Urinary bladder (tissue), 4 donors: ENCODE results near the gene CAB39L. TPM values are rescaled to one million over a fixed set of nuclear protein-coding genes. Genes with fewer than 3 reads are reported as not detected.

Experiments used
- DNase-seq: peaks from one replicate; pipeline ENCODE4 v3.0.0-alpha.2; 2015; ENCODE audit errors: extremely low spot score
- H3K27ac ChIP-seq: one replicate; pipeline ENCODE4 v1.5.1; 2013; ENCODE audit warnings: low read depth, mild to moderate bottlenecking, moderate library complexity
- H3K36me3 ChIP-seq: one replicate; pipeline ENCODE4 v1.6.1; 2013; ENCODE audit warnings: mild to moderate bottlenecking, moderate library complexity; ENCODE audit not compliant: insufficient read depth
- H3K4me1 ChIP-seq: one replicate; pipeline ENCODE4 v1.6.1; 2013; ENCODE audit warnings: mild to moderate bottlenecking, moderate library complexity; ENCODE audit not compliant: insufficient read depth
- H3K4me3 ChIP-seq: one replicate; pipeline ENCODE4 v1.5.1; 2013; ENCODE audit warnings: low read depth, low read length
- WGBS: extraction: QIAGEN DNeasy Blood & Tissue Kit; methylation state at CpG from one replicate; pipeline ENCODE4 v1.1.7; 2013; 5-methylcytosine and 5-hydroxymethylcytosine counted together
- polyA plus RNA-seq: library from polyadenylated mRNA; stranded (reverse); fragments of 200-250 nt; gene quantifications from one replicate; pipeline ENCODE4 v1.2.3, GENCODE V29; 2013
- total RNA-seq: library from RNA; depleted of rRNA; stranded (reverse); fragments of >200 nt; gene quantifications from one replicate; pipeline ENCODE4 v1.2.3, GENCODE V29; 2014
- donor health status: healthy with polysubstance abuse.
- donor health status: healthy.

Gene CAB39L
- total and polyA plus RNA-seq, 2 donors = 38.7 to 39.3 TPM

DNA sequence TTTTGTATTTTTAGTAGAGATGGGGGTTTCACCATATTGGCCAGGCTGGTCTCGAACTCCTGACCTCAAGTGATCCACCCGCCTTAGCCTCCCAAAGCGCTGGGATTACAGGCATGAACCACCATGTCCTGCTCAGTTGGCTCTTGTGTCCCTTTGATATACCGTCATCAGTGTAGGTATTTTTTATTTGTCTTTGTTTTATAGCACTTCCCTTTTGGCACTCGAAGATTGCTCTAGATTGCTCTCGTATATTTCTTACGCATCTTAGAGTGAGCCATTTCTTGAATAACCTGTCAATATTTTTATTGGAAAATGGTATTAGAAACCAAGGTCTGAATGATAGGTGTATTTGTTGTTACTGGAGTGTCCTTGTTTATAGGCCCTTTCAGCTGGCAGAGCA is 9.6 kb upstream of the CAB39L start:
- Histone ChIP-seq H3K4me3 (no peak overlapping the region), H3K36me3 (no peaks in the 10 kb centered on the region), H3K27ac (no peak overlapping the region), H3K4me1 (no peaks in the 10 kb centered on the region)
- DNase-seq = no peak
- 97% methylated on average over 7 of the region's 7 CpGs for WGBS

DNA sequence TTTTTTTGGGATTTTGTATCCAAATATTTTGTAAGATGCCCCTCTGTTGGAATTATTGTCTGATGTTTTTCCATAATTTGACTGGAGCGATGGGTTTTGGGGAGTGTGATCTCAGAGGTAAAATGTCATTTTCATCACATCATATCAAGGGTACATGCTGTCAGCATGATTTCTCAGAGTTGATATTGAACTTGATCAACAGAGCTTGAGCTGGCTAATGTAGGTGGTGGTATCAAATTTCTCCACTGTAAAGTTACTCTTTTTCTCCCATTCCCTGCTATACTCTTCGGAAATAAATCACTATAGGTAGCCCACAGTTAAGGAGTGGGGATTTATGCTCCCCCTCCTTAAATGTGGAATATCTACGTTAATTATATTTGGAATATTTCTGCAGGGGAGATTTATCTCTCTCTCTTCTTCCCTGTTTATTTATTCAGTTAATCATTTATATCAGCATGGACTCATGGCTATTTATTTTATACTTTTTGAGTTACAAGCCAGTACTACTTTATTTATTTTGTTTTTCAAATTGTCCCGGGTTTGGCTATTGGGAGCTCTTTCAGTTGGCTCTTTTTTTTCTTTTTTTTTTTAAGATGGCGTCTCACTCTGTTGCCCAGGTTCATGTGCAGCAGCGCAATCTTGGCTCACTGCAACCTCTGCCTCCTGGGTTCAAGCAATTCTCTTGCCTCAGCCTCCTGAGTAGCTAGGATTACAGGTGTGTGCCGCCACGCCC is 9.0 kb upstream of the CAB39L start:
- Histone ChIP-seq H3K4me1 (no peaks in the 10 kb centered on the region), H3K36me3 (no peaks in the 10 kb centered on the region)
- 88% methylated on average over 8 of the region's 8 CpGs for WGBS

DNA sequence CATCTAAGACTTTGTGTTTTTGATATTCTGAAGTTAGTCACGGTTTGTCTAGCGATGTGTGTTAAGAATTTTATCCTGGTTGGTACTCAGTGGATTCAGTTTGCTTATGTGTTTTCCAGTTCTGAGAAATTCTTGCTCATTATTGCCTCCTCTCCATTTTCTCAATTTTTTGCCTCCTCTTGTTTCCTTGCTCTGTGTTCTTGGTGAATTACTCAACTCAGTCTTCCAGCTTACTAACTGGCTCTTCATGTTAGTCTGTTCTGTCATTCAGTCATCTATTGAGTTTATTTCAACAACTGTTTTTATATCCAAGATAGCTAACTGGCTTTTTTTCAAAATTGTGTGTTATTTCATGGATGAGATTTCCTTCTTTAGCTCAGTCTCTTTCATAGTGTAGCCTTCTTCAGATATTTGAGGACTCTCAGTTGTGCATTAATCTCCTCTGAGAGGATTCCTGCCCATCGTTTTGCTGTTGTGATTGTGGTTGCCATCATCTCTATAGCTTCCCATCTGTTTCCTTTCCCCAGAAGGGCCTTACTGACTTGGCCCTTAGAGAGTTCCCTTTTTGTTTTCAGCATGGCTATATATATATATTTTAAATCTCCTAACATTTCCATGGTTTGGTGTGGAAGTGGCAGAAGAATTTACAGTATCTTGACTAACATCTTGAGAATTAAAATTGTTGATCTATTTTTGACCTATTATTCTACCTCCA is 6.4 kb upstream of the CAB39L start:
- Histone ChIP-seq H3K4me1 (no peaks in the 10 kb centered on the region), H3K36me3 (no peaks in the 10 kb centered on the region), H3K4me3 (no peak overlapping the region), H3K27ac (no peak overlapping the region)
- 87% methylated on average over 3 of the region's 3 CpGs for WGBS
- DNase-seq = no peak

More for the DNA sequence above, 9.0 kb upstream of the CAB39L start:
- no peak for DNase-seq
- Histone ChIP-seq H3K4me3 (no peak overlapping the region), H3K27ac (no peak overlapping the region)

DNA sequence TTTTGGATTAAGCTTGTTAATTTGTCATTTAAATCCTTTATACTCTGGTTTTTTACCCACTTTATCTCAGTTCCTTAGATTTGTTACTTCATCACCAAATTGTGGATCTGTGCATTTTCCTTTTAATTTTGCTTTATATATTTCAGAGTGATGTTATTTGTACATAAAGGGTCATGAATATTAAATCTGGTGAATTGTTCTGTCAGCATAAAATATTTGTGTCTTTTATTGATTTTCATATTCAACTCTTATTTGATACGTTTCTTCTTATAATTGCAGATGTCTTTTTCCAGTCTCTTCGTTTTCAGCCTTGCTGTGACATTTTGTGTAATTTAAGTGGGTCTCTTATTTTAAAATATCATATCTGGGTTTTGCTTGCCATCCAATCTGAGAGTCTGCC is 4.9 kb upstream of the CAB39L start:
- DNase-seq = no peak
- H3K4me1 ChIP-seq = no peaks in the 10 kb centered on the region
- H3K27ac ChIP-seq = no peak overlapping the region
- H3K4me3 ChIP-seq = no peak overlapping the region
- WGBS = 96% methylated on average over 2 of the region's 2 CpGs
- H3K36me3 ChIP-seq = no peaks in the 10 kb centered on the region

DNA sequence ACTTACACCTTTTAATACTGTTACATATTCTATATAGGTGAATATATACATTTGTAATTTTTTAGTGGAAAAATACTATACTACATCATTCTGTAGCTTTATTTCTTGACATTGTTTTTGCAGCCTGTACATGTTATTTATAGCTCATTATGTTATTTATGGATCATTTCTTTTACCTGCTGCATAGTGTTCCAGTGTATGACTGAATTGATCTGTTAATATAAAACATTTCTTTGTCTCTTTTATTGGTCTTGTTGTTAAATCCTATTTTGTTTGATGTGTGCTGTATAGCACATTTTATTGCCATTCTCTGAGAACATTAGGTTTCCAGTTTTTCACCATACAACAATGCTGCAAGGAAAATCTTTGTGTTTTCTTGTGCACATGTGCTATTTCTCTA is 2.6 kb upstream of the CAB39L start:
- no peak for DNase-seq

DNA sequence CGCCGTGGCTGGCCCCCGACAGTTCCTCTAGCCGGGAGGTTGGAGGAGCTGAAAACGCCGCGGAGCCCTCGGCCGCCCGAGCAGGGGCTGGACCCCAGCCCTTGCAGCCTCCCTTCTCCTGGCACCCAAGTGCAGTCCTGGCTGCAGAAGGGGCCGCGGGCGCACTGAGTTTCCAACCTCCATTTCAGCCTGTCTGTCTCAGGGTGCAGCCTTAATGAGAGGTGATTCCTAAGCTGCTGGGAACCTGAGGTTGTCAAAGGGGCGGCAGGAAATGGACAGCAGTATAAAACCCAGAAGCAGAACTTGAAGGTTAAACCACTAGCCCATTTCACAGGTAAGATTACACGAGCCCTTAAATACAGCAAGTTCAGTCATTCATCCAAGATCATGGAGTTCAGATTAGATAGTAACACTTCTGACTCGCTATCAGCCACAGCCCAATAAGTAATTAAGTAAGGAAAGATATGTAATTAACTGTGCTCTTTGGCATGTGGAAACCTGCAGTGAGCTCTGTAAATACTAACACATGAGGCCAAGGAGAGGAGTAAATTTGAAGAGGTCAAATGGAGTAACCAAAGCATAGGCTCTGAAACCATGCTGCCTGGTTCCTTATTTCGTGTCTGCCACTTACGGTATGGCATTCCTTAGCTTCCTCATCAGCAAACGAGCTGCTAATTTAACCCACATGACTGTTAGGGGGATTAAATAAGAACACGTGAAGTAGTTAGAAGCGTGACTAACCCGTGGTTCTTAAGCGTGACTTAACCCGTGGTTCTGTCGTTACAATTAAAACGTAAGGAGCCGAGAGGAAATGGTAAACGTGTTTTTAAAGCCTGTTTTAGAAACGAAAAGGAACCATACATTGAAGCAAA is 896 bp upstream of the CAB39L start:
- Histone ChIP-seq H3K4me3 (peak overlapping the region; percentile 67), H3K36me3 (no peaks in the 10 kb centered on the region), H3K4me1 (no peaks in the 10 kb centered on the region), H3K27ac (peak overlapping the region; percentile 90)
- DNase-seq = no peak
- 1% methylated on average over 29 of the region's 29 CpGs for WGBS

More for the DNA sequence above, 2.6 kb upstream of the CAB39L start:
- no peaks in the 10 kb centered on the region for H3K36me3 ChIP-seq
- no peaks in the 10 kb centered on the region for H3K4me1 ChIP-seq
- H3K4me3 ChIP-seq = no peak overlapping the region
- H3K27ac ChIP-seq = no peak overlapping the region

DNA sequence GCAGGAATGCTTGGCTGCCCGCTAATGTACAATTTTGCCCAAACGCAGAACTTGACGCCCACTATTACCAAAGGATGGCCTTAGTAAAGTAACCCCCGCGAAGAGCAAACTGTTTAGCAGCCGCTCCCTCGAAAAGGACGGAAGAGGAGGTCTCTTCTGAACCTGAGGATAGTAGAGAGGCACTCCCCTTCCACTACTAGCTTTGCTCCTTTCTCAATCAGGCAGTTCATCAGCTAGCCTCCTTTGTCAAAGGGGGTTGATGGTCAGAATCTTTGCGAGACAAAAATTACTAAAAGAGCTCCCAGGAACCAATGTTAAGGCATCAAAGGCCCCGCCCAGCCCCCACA is 534 bp downstream of the CAB39L start:
- DNase-seq = no peak
- no peaks in the 10 kb centered on the region for H3K36me3 ChIP-seq
- H3K4me1 ChIP-seq = no peaks in the 10 kb centered on the region
- WGBS = 2% methylated on average over 10 of the region's 10 CpGs
- peak overlapping the region; percentile 67 for H3K4me3 ChIP-seq
- H3K27ac ChIP-seq = peak overlapping the region; percentile 98

DNA sequence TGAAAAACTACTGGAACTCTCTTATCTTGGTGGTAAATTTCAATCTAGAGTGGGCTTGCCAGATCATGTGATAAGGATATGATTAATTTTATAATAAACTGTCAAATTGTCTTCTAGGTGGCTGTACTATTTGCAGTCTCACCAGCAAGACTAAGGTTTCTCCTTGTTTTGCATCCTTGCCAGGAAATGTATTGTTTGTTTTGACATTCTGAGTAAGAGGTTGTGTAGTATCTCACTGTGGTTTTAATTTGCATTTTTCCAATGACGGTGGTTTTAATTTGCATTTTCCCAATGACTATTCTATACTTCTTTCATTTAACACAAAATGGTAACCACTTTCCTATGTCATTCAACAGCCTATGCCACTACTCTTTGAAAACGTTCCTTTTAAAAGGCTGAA is 2.0 kb downstream of the CAB39L start:
- H3K36me3 ChIP-seq = no peaks in the 10 kb centered on the region
- WGBS = 73% methylated on average over 2 of the region's 2 CpGs
- no peak overlapping the region for H3K4me3 ChIP-seq
- no peak overlapping the region for H3K27ac ChIP-seq
- no peaks in the 10 kb centered on the region for H3K4me1 ChIP-seq
- DNase-seq = no peak

DNA sequence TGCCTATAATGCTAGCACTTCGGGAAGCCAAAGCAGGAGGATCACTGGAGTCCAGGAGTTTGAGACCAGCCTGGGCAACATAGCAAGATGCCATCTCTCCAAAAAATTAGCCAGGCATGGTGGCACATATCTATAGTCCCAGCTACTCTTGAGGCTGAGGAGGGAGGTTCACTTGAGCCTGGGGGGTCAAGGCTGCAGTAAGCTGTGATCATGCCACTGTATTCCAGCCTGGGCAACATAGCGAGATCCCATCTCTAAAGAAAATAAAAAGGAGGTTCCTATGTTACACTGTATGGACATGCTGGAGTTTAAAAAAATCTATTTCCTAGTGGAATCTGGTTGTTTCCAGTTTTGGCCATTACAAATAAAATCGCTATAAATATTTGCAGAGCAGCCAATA is 2.6 kb downstream of the CAB39L start:
- H3K4me3 ChIP-seq = no peak overlapping the region
- 94% methylated on average over 3 of the region's 3 CpGs for WGBS

DNA sequence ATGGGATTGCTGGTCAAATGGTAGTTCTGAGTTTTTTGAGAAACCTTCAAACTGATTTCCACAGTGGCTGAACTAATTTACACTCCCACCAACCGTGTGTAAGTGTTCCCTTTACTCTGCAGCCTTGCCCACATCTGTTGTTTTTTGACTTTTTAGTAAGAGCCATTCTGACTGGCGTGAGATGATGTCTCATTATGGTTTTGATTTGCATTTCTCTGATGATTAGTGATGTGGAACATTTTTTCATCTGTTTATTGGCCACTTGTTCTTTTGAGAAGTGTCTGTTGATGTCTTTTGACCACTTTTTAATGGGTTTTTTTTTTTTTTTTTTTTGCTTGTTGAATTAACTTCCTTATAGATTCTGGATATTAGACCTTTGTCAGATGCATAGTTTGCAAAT is 4.3 kb downstream of the CAB39L start:
- Histone ChIP-seq H3K4me1 (no peaks in the 10 kb centered on the region), H3K4me3 (no peak overlapping the region), H3K36me3 (no peaks in the 10 kb centered on the region), H3K27ac (no peak overlapping the region)
- WGBS = 84% methylated on average over 2 of the region's 2 CpGs
- no peak for DNase-seq

More for the DNA sequence above, 2.6 kb downstream of the CAB39L start:
- H3K27ac ChIP-seq = no peak overlapping the region
- H3K4me1 ChIP-seq = no peaks in the 10 kb centered on the region
- no peaks in the 10 kb centered on the region for H3K36me3 ChIP-seq
- DNase-seq = no peak

DNA sequence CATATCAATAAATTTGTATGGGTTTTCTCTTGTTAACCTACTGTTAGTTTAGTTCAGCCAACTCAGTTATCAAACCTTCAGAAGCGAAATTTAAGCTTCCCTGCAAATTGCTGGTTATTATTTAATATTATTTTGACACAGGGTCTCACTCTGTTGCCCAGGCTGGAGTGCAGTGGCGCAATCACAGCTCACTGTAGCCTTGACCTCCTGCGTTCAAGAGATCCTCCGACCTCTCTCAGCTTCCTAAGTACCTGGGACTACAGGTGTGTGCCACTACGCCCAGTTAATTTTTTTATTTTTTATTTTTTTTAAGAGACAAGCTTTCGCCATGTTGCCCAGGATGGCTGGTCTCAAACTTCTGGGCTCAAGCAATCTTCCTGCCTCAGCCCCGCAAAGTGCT is 6.2 kb downstream of the CAB39L start:
- Histone ChIP-seq H3K4me3 (no peak overlapping the region), H3K36me3 (peaks cover 2% of the 10 kb centered on the region), H3K4me1 (no peaks in the 10 kb centered on the region), H3K27ac (no peak overlapping the region)
- WGBS = 87% methylated on average over 7 of the region's 7 CpGs
- no peak for DNase-seq

DNA sequence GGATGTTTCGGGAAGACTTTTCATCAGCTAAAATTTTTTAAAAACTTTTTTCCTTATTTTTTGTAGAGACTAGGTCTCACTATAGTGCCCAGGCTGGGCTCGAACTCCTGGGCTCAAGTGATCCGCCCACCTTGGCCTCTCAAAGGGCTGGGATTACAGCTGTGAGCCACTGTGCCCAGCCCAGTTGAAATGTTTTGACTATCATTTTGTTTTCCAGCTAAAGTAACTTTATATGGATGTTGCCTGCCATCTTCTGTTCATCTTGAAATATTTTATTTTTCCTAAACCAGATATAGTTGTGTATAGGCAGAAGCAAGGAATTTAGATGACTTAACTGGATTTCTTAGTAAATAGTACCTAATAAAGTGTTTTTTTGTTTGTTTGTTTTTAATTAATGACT is 7.0 kb downstream of the CAB39L start:
- DNase-seq = no peak
- 43% methylated on average over 3 of the region's 3 CpGs for WGBS
- Histone ChIP-seq H3K4me3 (no peak overlapping the region), H3K36me3 (peaks cover 2% of the 10 kb centered on the region), H3K27ac (no peak overlapping the region), H3K4me1 (no peaks in the 10 kb centered on the region)

DNA sequence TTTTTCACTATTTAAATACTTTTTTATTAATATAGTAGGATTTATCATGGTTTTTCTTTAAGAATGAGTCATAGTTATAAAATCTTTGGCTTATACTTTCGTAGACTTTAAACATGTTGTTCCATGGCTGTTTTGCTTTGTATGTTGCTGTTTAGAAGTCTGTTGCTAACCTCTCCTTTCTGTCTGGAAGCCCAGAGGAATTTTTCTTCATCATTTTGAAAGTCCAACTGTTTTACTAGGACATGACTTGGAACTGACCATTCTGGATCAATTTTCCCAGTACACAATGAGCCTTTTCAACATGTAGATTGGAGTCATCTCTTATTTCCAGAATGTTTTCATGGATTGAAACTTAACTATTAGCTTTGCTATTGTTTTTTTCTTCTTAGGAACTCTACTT is 7.9 kb downstream of the CAB39L start:
- Histone ChIP-seq H3K4me1 (no peaks in the 10 kb centered on the region), H3K36me3 (peaks cover 2% of the 10 kb centered on the region), H3K27ac (no peak overlapping the region), H3K4me3 (no peak overlapping the region)
- WGBS = 52% methylated on average over 1 of the region's 1 CpG
- DNase-seq = no peak

DNA sequence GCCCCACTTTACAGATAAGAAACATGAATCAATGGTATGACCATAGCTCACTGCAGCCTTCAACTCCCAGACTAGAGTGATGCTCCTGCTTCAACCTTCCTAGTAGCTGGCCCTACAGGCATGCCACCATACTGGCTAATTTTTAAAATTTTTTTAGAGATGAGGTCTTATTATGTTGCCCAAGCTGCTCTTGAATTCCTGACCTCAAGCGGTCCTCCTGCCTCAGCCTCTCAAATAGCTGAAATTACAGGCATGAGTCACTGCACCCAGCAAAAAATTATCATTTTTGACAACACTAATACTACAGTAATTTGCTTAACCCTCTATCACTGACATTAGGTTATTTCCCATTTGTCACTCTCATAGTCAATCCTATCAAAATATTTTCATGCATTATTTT is 14.7 kb downstream of the CAB39L start:
- Histone ChIP-seq H3K27ac (no peak overlapping the region), H3K36me3 (peaks cover 2% of the 10 kb centered on the region), H3K4me3 (no peak overlapping the region), H3K4me1 (no peaks in the 10 kb centered on the region)
- WGBS = 98% methylated on average over 1 of the region's 1 CpG
- no peak for DNase-seq
